ENCODE results near the gene BOD1.

BOD1 gene

DNA sequence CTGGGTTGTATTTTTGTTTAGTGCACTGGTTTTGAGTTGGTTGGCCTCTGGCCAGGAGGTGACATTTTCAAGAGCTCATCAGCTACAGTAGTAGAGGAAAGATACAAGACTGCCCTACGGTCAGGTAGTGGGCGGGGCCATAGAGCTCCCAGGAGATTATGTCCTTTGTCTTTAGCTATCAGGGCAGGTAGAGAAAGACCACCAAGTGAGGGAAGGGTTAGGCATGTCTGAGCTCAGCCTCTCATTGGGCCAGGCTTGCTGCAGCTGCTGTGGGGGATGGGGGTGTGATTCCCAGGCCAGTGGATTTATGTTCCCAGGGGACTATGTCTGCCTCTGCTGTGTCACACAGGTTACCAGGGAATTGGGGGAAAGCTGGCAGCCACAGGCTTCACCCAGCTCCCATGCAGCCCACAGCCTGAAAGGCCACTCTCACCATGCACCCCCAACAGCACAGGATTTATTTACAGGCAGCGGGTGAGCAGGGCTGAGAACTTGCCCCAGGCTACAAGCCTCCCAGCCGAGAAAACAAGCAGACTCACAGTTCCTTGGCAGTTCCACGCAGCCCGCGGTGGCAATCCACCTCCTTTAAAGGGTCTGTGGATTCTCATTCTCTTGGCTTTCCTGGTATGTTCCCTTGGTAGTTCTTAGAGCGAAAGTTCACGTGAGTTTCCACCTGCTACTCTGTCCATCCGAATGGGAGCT is 37.5 kb upstream of the BOD1 start:
- Histone ChIP-seq H3K36me3 (ENCODE audit: control insufficient read depth, insufficient read depth, low read length) (no peaks in the 10 kb centered on the region), H3K27ac (ENCODE audit: insufficient read depth, low read length, poor library complexity, severe bottlenecking) (no peak overlapping the region), H3K4me1 (ENCODE audit: control insufficient read depth, insufficient read depth, low read length, poor library complexity, severe bottlenecking) (no peaks in the 10 kb centered on the region), H3K4me3 (ENCODE audit: insufficient read depth, low read depth, low read length, poor library complexity, severe bottlenecking) (no peak overlapping the region), H3K9me3 (ENCODE audit: control insufficient read depth, low read length) (no peaks in the 10 kb centered on the region), H3K27me3 (replicated peaks; ENCODE audit: control insufficient read depth, insufficient read depth, low read length, poor library complexity, severe bottlenecking) (no peaks in the 10 kb centered on the region)
- no peak for DNase-seq

DNA sequence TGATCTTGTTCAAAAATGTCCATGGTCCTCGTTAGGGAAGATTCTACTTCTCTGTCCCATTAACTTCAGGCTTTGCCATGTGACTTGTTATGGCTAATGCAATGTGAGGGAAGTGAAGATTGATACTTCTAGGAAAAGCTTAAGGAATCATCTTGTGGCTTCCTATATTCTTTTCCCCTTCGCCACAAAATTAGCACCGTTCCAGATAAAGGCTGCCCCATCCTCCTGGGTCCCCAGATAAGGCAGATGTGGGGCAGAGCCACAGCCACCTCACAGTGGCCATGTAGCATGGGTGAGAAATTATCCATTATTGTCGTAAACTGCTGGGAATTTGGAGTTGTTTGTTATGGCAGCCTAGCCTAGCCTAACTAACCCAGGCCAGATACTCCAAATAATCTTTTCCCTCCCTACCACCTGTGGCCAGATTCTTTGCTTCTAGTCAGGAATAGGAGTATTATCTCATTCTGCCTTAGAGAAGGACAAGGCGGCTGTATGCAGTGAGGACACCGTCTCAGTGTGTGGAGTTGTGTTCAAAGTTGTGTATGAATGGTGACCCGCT is 31.9 kb upstream of the BOD1 start:
- no peak for DNase-seq
- H3K4me3 ChIP-seq (ENCODE audit: insufficient read depth, low read depth, low read length, poor library complexity, severe bottlenecking): no peak overlapping the region
- no peaks in the 10 kb centered on the region for H3K4me1 ChIP-seq (ENCODE audit: control insufficient read depth, insufficient read depth, low read length, poor library complexity, severe bottlenecking)
- H3K27me3 ChIP-seq (replicated peaks; ENCODE audit: control insufficient read depth, insufficient read depth, low read length, poor library complexity, severe bottlenecking): no peaks in the 10 kb centered on the region
- H3K9me3 ChIP-seq (ENCODE audit: control insufficient read depth, low read length): no peaks in the 10 kb centered on the region
- H3K36me3 ChIP-seq (ENCODE audit: control insufficient read depth, insufficient read depth, low read length): no peaks in the 10 kb centered on the region
- no peak overlapping the region for H3K27ac ChIP-seq (ENCODE audit: insufficient read depth, low read length, poor library complexity, severe bottlenecking)

DNA sequence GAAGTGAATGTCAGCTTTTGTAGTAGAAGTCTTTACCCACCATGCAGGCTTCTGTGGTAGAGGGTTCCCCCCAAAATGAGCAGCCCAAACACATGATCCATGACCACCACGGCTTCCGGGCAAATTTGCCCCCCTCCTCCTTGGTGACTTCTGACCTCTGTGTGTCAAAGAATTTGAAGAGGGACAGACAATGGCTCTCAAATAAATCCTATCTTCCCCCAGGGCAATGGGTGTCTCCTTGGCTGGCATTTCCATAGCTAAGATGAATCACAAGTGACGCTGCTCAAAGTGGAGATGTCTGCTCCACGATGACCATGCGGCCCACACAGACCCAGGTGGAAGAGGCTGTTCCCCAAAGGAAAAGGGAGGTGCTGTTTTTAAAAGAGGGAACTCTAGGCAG is 30.2 kb upstream of the BOD1 start:
- H3K4me1 ChIP-seq (ENCODE audit: control insufficient read depth, insufficient read depth, low read length, poor library complexity, severe bottlenecking): no peaks in the 10 kb centered on the region
- no peak overlapping the region for H3K27ac ChIP-seq (ENCODE audit: insufficient read depth, low read length, poor library complexity, severe bottlenecking)
- no peaks in the 10 kb centered on the region for H3K27me3 ChIP-seq (replicated peaks; ENCODE audit: control insufficient read depth, insufficient read depth, low read length, poor library complexity, severe bottlenecking)
- H3K4me3 ChIP-seq (ENCODE audit: insufficient read depth, low read depth, low read length, poor library complexity, severe bottlenecking): no peak overlapping the region
- DNase-seq: no peak
- no peaks in the 10 kb centered on the region for H3K9me3 ChIP-seq (ENCODE audit: control insufficient read depth, low read length)
- H3K36me3 ChIP-seq (ENCODE audit: control insufficient read depth, insufficient read depth, low read length): no peaks in the 10 kb centered on the region

DNA sequence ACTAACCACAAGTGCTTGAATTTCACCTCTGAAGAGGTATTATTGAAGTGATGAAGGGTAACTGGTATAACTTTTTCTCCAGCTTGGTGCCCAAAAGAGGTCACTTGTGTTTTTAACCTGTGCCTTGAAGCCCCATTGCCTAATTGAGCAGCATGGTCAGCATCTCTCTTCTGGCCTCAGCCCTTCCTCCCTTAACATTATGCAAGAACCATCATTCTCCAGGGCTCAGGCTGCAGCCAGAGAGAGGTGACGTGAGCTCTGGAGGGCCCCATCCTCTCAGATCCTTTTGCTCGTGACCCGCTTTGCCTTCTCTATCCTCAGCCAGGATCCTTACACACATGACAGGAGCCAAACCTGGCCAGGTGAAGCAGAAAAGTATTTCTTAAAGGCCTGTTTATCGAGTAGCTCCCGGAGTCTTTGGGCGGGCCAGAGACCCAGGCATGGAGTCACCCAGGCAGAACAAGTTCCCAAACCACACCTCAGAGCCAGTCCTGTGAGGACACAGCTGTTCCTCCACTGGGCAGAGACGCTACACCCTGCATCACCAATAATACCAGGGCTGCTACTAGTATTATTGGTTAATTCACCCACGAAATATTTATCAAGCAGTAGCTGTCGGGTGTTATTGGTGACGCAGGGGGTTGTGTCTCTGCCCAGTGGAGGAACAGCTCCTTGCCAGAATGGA is 29.6 kb upstream of the BOD1 start:
- Histone ChIP-seq H3K9me3 (ENCODE audit: control insufficient read depth, low read length) (no peaks in the 10 kb centered on the region), H3K36me3 (ENCODE audit: control insufficient read depth, insufficient read depth, low read length) (no peaks in the 10 kb centered on the region), H3K4me3 (ENCODE audit: insufficient read depth, low read depth, low read length, poor library complexity, severe bottlenecking) (no peak overlapping the region), H3K4me1 (ENCODE audit: control insufficient read depth, insufficient read depth, low read length, poor library complexity, severe bottlenecking) (no peaks in the 10 kb centered on the region), H3K27ac (ENCODE audit: insufficient read depth, low read length, poor library complexity, severe bottlenecking) (no peak overlapping the region), H3K27me3 (replicated peaks; ENCODE audit: control insufficient read depth, insufficient read depth, low read length, poor library complexity, severe bottlenecking) (no peaks in the 10 kb centered on the region)
- DNase-seq: no peak

DNA sequence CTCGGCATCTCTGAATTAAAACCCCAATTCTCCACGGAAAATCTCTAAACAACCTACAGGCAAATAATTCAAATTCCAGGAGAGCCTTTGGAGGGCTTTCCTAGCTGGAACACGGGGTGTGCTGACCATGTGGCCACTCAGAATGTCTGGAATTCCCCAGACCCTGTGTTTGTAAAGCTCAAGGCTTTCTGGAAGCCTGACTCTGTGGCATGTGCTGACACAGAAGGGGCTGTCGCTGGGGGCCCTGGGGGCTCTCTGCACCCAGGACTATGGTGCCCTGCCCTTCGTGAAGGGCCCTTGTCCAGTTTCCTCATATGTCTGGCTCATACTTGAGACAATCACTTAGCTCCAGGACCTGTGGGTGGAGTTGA is 29.0 kb upstream of the BOD1 start:
- Histone ChIP-seq H3K9me3 (ENCODE audit: control insufficient read depth, low read length) (no peaks in the 10 kb centered on the region), H3K27ac (ENCODE audit: insufficient read depth, low read length, poor library complexity, severe bottlenecking) (no peak overlapping the region), H3K27me3 (replicated peaks; ENCODE audit: control insufficient read depth, insufficient read depth, low read length, poor library complexity, severe bottlenecking) (no peaks in the 10 kb centered on the region), H3K4me3 (ENCODE audit: insufficient read depth, low read depth, low read length, poor library complexity, severe bottlenecking) (no peak overlapping the region), H3K4me1 (ENCODE audit: control insufficient read depth, insufficient read depth, low read length, poor library complexity, severe bottlenecking) (no peaks in the 10 kb centered on the region), H3K36me3 (ENCODE audit: control insufficient read depth, insufficient read depth, low read length) (no peaks in the 10 kb centered on the region)
- no peak for DNase-seq

DNA sequence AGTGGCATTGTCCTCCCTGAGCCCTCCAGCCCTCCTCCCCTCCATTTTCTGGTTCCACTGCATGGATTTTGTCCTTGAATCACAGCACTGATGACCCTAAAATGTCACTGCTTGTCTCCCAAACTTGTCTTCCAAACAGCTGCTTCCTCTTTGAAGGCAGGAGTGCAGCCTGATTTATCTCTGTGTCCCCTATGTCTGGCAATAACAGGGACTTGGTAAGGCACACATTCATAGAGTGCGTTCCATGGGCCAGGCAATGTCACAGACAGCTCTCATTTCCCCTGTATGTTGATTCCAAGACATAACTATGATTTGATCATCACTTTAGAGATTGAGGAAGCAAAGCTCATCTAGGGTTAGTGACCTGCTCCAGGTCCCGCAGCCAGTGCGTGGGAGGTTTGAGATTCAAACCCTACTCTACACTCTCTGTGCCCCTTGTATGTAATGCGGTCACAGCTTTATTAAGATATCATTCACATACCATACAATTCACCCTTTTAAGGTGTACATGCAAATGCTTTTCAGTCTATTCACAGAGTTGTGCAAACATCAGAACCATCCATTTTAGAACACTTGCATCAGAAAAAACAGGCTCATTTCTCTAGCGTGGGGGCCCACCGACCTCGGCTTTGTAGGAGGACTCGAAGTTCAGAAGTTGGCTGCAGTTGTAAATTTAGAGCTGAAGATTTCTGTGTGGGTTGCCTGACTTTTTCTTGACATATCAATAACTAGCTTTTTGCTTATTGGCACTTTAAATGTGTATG is 28.4 kb upstream of the BOD1 start:
- Histone ChIP-seq H3K27me3 (replicated peaks; ENCODE audit: control insufficient read depth, insufficient read depth, low read length, poor library complexity, severe bottlenecking) (no peaks in the 10 kb centered on the region), H3K4me1 (ENCODE audit: control insufficient read depth, insufficient read depth, low read length, poor library complexity, severe bottlenecking) (no peaks in the 10 kb centered on the region), H3K36me3 (ENCODE audit: control insufficient read depth, insufficient read depth, low read length) (no peaks in the 10 kb centered on the region), H3K27ac (ENCODE audit: insufficient read depth, low read length, poor library complexity, severe bottlenecking) (no peak overlapping the region), H3K4me3 (ENCODE audit: insufficient read depth, low read depth, low read length, poor library complexity, severe bottlenecking) (no peak overlapping the region), H3K9me3 (ENCODE audit: control insufficient read depth, low read length) (no peaks in the 10 kb centered on the region)
- DNase-seq: no peak

DNA sequence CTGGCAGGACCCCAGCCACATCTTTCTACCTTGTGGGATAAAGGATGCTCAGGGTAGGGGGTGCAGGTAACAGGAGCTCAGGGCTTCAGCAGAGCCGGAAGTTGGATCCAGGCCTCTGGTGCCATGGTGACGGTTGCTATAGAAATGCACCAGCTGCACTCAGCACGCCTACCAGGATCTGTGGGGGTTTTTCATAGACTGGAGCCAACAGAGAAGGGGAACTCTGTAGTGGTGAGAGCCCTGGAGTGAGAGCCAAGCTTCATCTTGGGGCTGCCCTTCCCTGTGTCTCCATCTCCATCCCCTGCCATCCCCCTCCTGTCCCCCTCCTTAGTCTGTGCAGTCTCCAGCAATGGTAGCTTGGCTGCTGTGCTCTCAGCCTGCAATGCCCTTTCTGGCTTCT is 27.5 kb upstream of the BOD1 start:
- DNase-seq: no peak
- Histone ChIP-seq H3K27me3 (replicated peaks; ENCODE audit: control insufficient read depth, insufficient read depth, low read length, poor library complexity, severe bottlenecking) (no peaks in the 10 kb centered on the region), H3K4me3 (ENCODE audit: insufficient read depth, low read depth, low read length, poor library complexity, severe bottlenecking) (no peak overlapping the region), H3K27ac (ENCODE audit: insufficient read depth, low read length, poor library complexity, severe bottlenecking) (no peak overlapping the region), H3K4me1 (ENCODE audit: control insufficient read depth, insufficient read depth, low read length, poor library complexity, severe bottlenecking) (no peaks in the 10 kb centered on the region), H3K36me3 (ENCODE audit: control insufficient read depth, insufficient read depth, low read length) (no peaks in the 10 kb centered on the region), H3K9me3 (ENCODE audit: control insufficient read depth, low read length) (no peaks in the 10 kb centered on the region)

DNA sequence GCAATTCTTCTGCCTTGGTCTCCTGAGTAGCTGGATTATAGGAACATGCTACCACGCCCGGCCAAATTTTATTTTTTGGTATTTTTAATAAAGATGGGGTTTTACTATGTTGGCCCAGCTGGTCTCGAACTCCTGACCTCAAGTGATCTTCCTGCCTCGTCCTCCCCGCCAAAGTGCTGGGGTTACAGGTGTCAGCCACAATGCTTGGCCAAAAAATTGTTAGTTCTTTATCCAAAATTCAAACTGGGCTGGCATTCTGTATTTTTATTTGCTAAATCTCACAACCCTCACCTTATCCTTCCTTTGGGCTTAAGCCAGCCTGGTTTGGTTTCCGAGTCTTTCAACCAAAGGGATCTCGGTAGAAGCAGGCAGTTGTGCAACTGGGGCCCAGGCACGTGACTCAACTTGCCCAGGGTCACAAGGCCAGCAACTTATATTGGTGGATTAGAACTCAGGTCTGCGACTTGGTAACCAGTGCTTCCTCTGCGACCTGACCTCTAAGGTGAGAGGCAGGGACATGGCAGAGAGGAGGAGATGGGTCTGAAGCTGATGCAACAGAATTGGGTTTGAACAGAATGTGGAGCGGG is 26.5 kb upstream of the BOD1 start:
- Histone ChIP-seq H3K27me3 (replicated peaks; ENCODE audit: control insufficient read depth, insufficient read depth, low read length, poor library complexity, severe bottlenecking) (no peaks in the 10 kb centered on the region), H3K4me3 (ENCODE audit: insufficient read depth, low read depth, low read length, poor library complexity, severe bottlenecking) (no peak overlapping the region), H3K27ac (ENCODE audit: insufficient read depth, low read length, poor library complexity, severe bottlenecking) (no peak overlapping the region), H3K36me3 (ENCODE audit: control insufficient read depth, insufficient read depth, low read length) (no peaks in the 10 kb centered on the region), H3K4me1 (ENCODE audit: control insufficient read depth, insufficient read depth, low read length, poor library complexity, severe bottlenecking) (no peaks in the 10 kb centered on the region), H3K9me3 (ENCODE audit: control insufficient read depth, low read length) (no peaks in the 10 kb centered on the region)
- no peak for DNase-seq

DNA sequence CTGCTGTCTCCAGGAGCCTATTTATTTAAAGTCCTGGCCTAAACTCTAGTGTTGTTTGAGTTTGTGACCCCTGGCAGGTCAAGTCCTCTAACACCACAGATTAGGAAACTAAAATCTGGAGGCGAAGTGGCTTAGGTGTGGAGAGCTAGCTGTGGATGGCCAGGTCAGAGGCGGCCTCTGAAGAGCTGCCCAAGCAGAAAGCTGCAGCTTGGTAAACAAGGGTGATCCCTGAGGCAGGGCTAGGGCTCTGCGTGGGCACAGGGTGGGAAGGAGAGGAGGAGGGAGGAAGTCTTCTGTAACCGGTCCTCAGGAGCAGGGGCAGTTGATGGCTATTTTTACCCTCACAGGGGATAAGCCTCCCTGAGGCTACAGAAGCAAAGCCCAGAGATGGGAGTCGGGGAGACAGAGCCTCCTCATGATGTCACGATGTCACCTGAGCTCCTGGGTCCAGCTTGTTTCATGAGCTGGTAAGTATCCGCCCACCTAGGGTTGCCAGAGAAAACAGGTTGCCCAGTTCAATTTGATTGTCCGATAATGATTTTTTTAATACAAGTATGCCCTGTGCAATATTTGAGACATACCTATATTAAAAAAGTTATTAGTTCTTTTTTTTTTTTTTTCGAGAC is 25.9 kb upstream of the BOD1 start:
- Histone ChIP-seq H3K27ac (ENCODE audit: insufficient read depth, low read length, poor library complexity, severe bottlenecking) (no peak overlapping the region), H3K36me3 (ENCODE audit: control insufficient read depth, insufficient read depth, low read length) (no peaks in the 10 kb centered on the region)

More for the DNA sequence above, 25.9 kb upstream of the BOD1 start:
- H3K4me1 ChIP-seq (ENCODE audit: control insufficient read depth, insufficient read depth, low read length, poor library complexity, severe bottlenecking): no peaks in the 10 kb centered on the region
- no peak for DNase-seq
- no peak overlapping the region for H3K4me3 ChIP-seq (ENCODE audit: insufficient read depth, low read depth, low read length, poor library complexity, severe bottlenecking)
- H3K27me3 ChIP-seq (replicated peaks; ENCODE audit: control insufficient read depth, insufficient read depth, low read length, poor library complexity, severe bottlenecking): no peaks in the 10 kb centered on the region
- no peaks in the 10 kb centered on the region for H3K9me3 ChIP-seq (ENCODE audit: control insufficient read depth, low read length)

All from effector memory CD4-positive, alpha-beta T cell (primary cell).